HG02642 (cell line): Measurements from ENCODE around the gene TUBB4A.
"Not testable (repeated sequence)": the region's sequence is repeated elsewhere in the genome, so short reads cannot be mapped to it uniquely, and the experiment has no call there.

Source experiments
- ATAC-seq: cut with Tn5 transposase; IDR thresholded peaks from one replicate; pipeline ENCODE4 v1.9.1; 2021; ENCODE audit warnings: mild to moderate bottlenecking; ENCODE audit not compliant: unreplicated experiment, poor library complexity

Gene TUBB4A

GRCh38 chr19:6501740-6502648, at the start of gene TUBB4A:
Gene TUBB4A, minus strand, starts transcription at chr19:6502309. Its CDS starts 97 bp downstream, at chr19:6502212.
- peak; percentile 44 for ATAC-seq

- ATAC-seq: no peak
These were observed 49.0 kb upstream of the TUBB4A start for GRCh38 chr19:6551091-6551490.

- ATAC-seq: not testable (repeated sequence)
These were observed 48.6 kb upstream of the TUBB4A start for GRCh38 chr19:6550679-6551078.

- ATAC-seq: no peak
These were observed 41.8 kb upstream of the TUBB4A start for GRCh38 chr19:6543866-6544347.

- ATAC-seq: no peak
These were observed 39.0 kb upstream of the TUBB4A start for GRCh38 chr19:6540918-6541689.

GRCh38 chr19:6539514-6539913, 37.4 kb upstream of the TUBB4A start:
- ATAC-seq: no peak

- ATAC-seq: no peak
These were observed 33.5 kb upstream of the TUBB4A start for GRCh38 chr19:6535558-6536137.

- no peak for ATAC-seq
These were observed 32.5 kb upstream of the TUBB4A start for GRCh38 chr19:6534451-6535093.

- no peak for ATAC-seq
These were observed 31.8 kb upstream of the TUBB4A start for GRCh38 chr19:6533746-6534418.

GRCh38 chr19:6533000-6533328, 30.9 kb upstream of the TUBB4A start:
- no peak for ATAC-seq

- no peak for ATAC-seq
These were observed 30.3 kb upstream of the TUBB4A start for GRCh38 chr19:6532244-6532999.

- ATAC-seq: no peak
These were observed 29.8 kb upstream of the TUBB4A start for GRCh38 chr19:6531956-6532243.

- peak; percentile 8 for ATAC-seq
These were observed 29.2 kb upstream of the TUBB4A start for GRCh38 chr19:6531163-6531955.

- peak; percentile 41 for ATAC-seq
These were observed 28.5 kb upstream of the TUBB4A start, which contains the start of gene TNFSF9 for GRCh38 chr19:6530386-6531162. Gene TNFSF9, plus strand, starts transcription at chr19:6531026. Its CDS starts 11 bp downstream, at chr19:6531037.

- no peak for ATAC-seq
These were observed 27.9 kb upstream of the TUBB4A start for GRCh38 chr19:6529937-6530385.

GRCh38 chr19:6529351-6529750, 27.2 kb upstream of the TUBB4A start:
- no peak for ATAC-seq

GRCh38 chr19:6528544-6529121, 26.5 kb upstream of the TUBB4A start:
- ATAC-seq: no peak
